ACC112 (cell line): ENCODE results near the gene ALG12.

Experiments
- H2AFZ ChIP-seq: fragments of 200-600 bp; sonication (generic); one replicate; pipeline ENCODE4 v1.6.0; 2017; ENCODE audit warnings: antibody characterized with exemption, low read length; ENCODE audit not compliant: unreplicated experiment
- H3K27ac ChIP-seq: fragments of 200-600 bp; sonication (generic); 2 replicates; pipeline ENCODE4 v1.5.1; 2014; ENCODE audit warnings: low read depth, mild to moderate bottlenecking, antibody characterized with exemption, low read length, moderate library complexity
- H3K27me3 ChIP-seq: fragments of 200-600 bp; sonication (generic); 2 replicates; pipeline ENCODE4 v1.6.1; 2014; ENCODE audit warnings: mild to moderate bottlenecking, antibody characterized with exemption, low read length, moderate library complexity, mixed read lengths; ENCODE audit not compliant: insufficient read depth
- H3K36me3 ChIP-seq: fragments of 200-600 bp; sonication (generic); 2 replicates; pipeline ENCODE4 v1.6.1; 2016; ENCODE audit warnings: mild to moderate bottlenecking, antibody characterized with exemption, low read length, moderate library complexity, mixed read lengths; ENCODE audit not compliant: insufficient read depth
- H3K4me1 ChIP-seq: fragments of 200-600 bp; sonication (generic); one replicate; pipeline ENCODE4 v1.6.1; 2016; ENCODE audit warnings: low read length, mixed read lengths; ENCODE audit not compliant: insufficient read depth, unreplicated experiment, control insufficient read depth
- H3K4me3 ChIP-seq: fragments of 200-600 bp; sonication (generic); 2 replicates; pipeline ENCODE4 v1.5.1; 2014; ENCODE audit warnings: mild to moderate bottlenecking, low read depth, low read length
- H3K79me2 ChIP-seq: fragments of 200-600 bp; sonication (generic); one replicate; pipeline ENCODE4 v1.6.0; 2016; ENCODE audit warnings: low read length; ENCODE audit not compliant: control insufficient read depth, unreplicated experiment, insufficient read depth

Gene ALG12

DNA sequence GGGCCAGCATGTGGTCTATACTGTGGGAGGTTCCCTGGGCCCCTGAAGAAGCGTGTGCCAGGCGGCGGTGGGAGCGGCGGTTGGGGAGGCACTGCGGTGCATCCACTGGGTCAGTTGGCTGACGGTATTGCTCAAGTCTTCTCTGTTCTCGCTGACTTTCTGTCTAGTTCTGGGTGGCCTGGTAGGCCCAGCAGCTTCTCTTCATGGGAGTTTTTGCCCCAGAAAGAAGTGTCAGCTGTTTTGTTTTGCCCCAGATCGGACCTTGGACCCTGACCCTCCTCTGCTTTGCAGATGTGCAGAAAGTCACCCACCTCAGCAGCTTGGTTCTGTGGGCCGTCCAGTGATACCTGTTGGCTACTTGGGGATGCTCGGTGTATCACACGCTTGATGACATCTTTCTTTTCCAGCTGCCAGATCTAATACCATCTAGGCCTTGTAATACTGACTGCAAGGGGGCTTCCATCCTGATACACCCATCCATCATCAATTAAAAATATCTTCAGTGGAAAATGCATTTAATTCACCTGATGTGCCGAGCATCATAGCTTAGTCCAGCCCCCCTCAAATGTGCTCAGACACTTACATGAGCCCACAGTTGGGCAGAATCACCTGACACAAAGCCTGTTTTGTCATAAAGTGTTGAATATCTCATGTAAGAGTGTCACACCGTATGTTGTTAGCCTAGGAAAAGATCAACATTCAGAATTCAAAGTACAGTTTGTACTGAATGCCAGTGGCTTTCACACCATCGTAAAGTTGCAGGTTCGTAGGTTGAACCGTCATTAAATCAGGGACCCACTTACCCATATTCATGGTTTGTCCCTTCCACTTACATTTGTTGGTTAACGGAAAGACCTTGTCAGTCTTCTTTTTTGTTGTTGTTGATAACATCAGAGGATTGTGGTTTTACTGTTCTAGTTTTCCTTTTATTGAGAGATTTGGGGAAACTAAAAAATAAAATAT lies 50.7 kb downstream of the ALG12 start:
- Histone ChIP-seq H3K27me3 (no peaks in the 10 kb centered on the region), H3K4me1 (no peaks in the 10 kb centered on the region), H3K36me3 (peaks cover 9% of the 10 kb centered on the region; the same call in 1 of the 2 replicates), H3K4me3 (no peak overlapping the region), H3K79me2 (peaks cover 67% of the 10 kb centered on the region), H3K27ac (no peak overlapping the region), H2AFZ (no peak overlapping the region)

DNA sequence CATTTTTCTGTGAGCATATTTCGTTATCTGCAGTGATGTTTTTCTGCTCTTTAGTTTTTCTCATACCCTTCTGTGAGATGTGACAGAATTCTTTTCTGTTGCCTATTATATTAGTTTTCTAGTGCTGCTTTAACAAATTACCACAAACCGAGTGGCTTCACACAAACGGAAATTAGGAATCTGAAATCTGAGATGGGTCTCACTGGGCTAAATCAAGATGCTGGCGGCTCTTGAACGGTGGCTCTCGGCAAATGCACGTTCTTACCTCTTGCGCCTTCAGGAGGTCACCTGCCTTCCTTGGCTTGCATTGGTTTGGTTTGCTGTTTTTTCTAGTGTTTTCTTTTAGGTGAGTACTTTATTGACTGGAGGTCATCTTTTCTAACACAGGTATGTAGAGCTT lies 51.6 kb downstream of the ALG12 start:
- Histone ChIP-seq H2AFZ (no peak overlapping the region), H3K27ac (no peak overlapping the region), H3K4me3 (no peak overlapping the region), H3K27me3 (no peaks in the 10 kb centered on the region), H3K36me3 (peaks cover 9% of the 10 kb centered on the region; the same call in 1 of the 2 replicates), H3K79me2 (peaks cover 70% of the 10 kb centered on the region), H3K4me1 (no peaks in the 10 kb centered on the region)

DNA sequence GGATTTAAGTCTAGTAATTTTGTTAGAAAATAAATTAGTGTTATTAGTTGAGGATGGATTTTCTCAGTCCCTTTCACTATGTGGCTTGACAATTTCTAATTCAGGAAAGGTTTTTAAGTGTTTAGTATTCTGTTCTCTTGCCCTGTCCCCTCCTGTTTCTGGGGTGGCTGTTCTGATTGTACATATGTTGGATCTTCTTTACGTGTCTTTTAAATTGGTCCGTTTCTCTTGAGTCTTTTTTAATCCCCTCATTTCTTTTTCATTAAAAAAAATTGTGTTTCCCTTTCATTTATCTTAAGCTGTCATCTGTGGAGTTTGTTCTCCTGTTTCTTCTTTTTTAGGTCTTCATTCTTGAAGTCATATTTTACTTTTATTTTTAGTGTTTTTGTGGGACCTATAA lies 52.1 kb downstream of the ALG12 start:
- Histone ChIP-seq H3K79me2 (peaks cover 76% of the 10 kb centered on the region), H3K36me3 (peaks cover 9% of the 10 kb centered on the region; the same call in 1 of the 2 replicates), H3K27me3 (no peaks in the 10 kb centered on the region), H3K4me1 (no peaks in the 10 kb centered on the region), H3K4me3 (no peak overlapping the region), H3K27ac (no peak overlapping the region), H2AFZ (no peak overlapping the region)

DNA sequence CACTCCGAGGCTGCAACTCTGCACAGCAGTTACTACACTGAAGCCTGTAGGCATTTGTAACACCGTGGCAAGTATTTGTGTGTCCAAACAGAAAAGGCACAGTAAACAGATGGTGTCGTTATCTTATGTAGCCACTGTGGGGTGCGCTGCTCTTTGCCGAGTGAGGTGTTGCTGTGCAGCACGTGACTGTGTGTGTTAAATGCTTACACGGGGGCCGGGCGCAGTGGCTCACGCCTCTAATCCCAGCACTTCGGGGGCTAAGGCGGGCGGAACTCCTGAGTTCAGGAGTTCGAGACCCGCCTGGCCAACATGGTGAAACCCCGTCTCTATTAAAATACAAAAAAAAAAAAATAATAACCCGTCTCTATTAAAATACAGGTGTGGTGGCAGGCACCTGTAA lies 53.1 kb downstream of the ALG12 start:
- Histone ChIP-seq H3K4me3 (no peak overlapping the region), H3K27me3 (no peaks in the 10 kb centered on the region), H2AFZ (no peak overlapping the region), H3K36me3 (peaks cover 9% of the 10 kb centered on the region; the same call in 1 of the 2 replicates), H3K79me2 (peaks cover 73% of the 10 kb centered on the region), H3K27ac (no peak overlapping the region), H3K4me1 (no peaks in the 10 kb centered on the region)

DNA sequence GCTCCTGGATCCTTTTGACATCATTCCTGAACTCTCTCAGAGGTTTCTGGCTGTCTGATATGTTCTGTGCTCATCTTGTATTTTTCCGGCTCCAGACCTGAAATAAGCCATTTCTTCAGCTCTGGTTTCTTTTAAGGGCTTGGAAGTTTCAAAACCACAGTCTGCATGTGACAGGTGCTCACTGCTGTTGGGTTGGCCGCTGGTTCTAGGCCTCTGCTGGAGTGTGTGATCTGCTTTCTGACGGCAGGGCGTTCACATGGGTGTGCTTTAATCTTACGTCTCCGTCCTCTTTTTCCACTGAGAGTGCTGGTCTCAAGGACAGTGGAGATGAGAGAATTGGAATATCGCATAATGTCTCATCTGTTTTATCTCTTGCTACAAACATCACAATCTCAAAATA lies 54.3 kb downstream of the ALG12 start:
- H3K4me3 ChIP-seq = no peak overlapping the region
- no peak overlapping the region for H2AFZ ChIP-seq
- H3K79me2 ChIP-seq = peaks cover 66% of the 10 kb centered on the region
- H3K27ac ChIP-seq = no peak overlapping the region
- H3K27me3 ChIP-seq = no peaks in the 10 kb centered on the region
- H3K36me3 ChIP-seq = peaks cover 5% of the 10 kb centered on the region; the same call in 1 of the 2 replicates
- H3K4me1 ChIP-seq = no peaks in the 10 kb centered on the region

DNA sequence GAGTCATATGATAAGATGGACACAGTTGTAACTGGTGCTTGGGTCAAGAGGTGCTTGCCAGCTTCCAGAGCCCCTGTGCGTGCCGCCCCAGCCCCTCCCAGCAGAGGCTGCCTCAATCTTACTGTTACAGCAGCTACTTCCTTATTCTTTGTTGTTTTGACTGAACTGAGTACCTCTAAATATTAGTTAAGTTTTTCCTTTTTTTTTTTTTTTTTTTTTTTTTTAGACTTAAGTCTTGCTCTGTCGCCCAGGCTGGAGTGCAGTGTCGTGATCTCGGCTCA lies 55.8 kb downstream of the ALG12 start:
- H3K27ac ChIP-seq = no peak overlapping the region
- H2AFZ ChIP-seq = no peak overlapping the region
- no peaks in the 10 kb centered on the region for H3K4me1 ChIP-seq
- H3K27me3 ChIP-seq = no peaks in the 10 kb centered on the region
- H3K36me3 ChIP-seq = no peaks in the 10 kb centered on the region
- H3K79me2 ChIP-seq = peaks cover 67% of the 10 kb centered on the region
- no peak overlapping the region for H3K4me3 ChIP-seq

DNA sequence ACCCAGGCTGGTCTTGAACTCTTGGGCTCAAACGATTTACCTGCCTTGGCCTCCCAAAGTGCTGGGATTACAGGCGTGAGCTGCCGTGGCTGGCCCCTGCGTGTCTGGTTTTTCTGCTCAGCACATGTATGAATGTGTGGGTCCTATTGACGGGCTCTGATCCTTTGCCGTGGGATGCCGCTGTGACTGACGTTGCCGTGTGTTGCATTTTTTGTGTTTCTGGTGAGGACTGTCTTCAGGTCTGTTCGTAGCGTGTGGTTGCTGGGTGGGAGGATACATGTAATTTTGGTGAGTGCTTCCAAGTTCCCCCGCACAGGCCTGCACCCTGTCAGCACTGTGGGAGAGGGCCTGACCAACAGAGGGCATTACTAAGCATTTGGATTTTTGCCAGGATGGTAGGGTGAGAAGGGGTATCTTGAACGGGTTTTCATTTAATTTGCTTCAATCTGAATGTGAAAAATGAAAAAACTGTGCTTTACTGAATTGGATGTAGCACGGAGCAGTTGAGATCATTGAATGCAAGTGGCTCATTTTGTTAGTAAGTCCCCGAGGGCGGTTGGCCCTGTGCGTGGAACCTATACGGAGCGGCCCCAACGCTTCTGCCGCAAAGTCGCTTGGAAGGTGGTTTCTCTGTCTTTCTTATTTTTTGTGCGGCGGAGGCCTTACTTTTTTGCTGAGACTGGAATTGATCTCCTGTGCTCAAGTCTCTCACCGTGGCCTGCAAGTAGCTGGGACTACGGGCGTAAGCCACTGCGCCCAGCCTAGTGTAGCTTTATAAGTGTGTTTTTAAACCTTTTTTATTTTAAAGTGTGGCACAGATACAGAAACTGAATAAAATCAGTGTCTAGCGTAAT lies 56.4 kb downstream of the ALG12 start:
- no peak overlapping the region for H3K4me3 ChIP-seq
- H3K27ac ChIP-seq = no peak overlapping the region
- H3K4me1 ChIP-seq = no peaks in the 10 kb centered on the region
- H3K79me2 ChIP-seq = peaks cover 67% of the 10 kb centered on the region
- H2AFZ ChIP-seq = no peak overlapping the region
- H3K27me3 ChIP-seq = no peaks in the 10 kb centered on the region
- no peaks in the 10 kb centered on the region for H3K36me3 ChIP-seq

DNA sequence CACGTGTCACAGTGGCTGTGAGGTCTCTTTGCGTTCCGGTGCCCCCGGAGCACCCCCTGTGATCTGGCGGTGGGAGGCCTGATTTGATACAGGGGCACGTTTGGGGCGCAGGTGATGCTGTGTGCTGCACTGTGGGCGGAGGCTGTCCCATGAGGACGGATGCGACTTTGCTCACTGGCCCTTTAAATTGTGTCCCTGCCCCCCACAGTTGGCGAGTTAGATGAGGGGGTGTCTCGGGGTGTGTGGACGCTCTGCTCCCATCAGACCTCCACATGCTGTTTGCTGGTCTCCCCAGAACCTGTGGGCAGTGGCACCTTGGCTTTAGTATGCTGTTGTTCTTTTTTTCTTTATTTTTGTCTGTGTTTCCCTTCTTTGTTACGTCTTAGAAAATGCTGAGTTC lies 59.4 kb downstream of the ALG12 start:
- no peak overlapping the region for H3K4me3 ChIP-seq
- no peaks in the 10 kb centered on the region for H3K4me1 ChIP-seq
- H3K27me3 ChIP-seq = no peaks in the 10 kb centered on the region
- H2AFZ ChIP-seq = no peak overlapping the region
- no peak overlapping the region for H3K27ac ChIP-seq
- H3K36me3 ChIP-seq = no peaks in the 10 kb centered on the region
- H3K79me2 ChIP-seq = peaks cover 72% of the 10 kb centered on the region

DNA sequence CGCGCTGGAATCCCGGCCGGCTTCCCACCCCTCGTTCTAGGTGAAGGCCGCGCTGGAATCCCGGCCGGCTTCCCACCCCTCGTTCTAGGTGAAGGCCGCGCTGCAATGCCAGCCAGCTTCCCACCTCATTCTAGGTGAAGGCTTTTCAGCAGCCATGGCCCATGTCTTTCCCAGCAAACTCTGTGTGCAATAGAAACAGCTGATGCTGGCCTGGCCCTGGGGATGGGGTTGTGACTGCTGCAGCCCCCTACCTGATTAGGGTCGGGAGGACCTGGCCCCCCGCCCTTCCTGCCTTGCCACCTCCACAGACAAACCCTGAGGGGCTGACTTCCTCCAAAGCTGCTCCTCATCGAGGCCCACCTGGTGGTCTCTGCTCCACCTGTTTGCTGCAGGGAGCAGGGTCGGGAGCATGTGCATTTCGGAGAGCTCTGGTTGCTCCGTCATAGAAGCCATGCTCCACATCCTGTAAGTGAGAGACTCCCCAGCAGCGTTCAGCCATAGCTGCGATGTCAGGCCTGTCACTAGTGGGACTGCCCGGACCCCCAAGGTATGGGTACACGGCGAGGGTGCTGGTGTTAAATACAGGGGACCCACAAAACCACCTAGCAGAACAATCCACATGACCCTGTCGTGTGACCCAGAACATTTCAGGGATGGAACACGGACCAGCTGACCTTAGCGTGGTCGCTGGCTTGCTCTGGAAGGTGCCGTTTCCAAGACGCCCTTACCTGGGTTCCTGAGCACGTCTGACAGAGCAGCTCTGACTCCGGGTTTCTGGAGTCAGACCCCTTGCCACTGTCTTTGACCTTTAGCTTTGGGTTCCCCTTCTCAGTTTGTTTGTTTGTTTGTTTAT lies 61.2 kb downstream of the ALG12 start:
- H3K4me3 ChIP-seq = no peak overlapping the region
- H3K27ac ChIP-seq = no peak overlapping the region
- H2AFZ ChIP-seq = no peak overlapping the region
- no peaks in the 10 kb centered on the region for H3K4me1 ChIP-seq
- H3K79me2 ChIP-seq = peaks cover 62% of the 10 kb centered on the region
- no peaks in the 10 kb centered on the region for H3K36me3 ChIP-seq
- no peaks in the 10 kb centered on the region for H3K27me3 ChIP-seq

DNA sequence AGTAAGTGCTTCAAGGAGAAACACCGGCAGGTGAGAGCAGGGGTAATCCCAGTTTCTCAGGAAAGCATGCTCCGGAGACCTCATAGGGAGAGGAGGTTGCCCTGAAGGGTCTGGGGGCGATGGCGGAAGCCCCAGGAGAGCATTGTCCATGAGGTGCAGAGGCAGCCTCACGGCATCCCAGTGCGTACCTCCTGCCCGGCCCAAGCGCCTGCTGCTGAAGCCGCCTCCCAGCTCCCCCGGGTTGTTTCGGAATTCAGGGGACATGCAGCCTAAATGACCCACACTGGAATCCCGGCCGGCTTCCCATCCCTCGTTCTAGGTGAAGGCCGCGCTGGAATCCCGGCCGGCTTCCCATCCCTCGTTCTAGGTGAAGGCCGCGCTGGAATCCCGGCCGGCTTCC lies 61.9 kb downstream of the ALG12 start:
- Histone ChIP-seq H3K36me3 (no peaks in the 10 kb centered on the region), H3K79me2 (peaks cover 55% of the 10 kb centered on the region), H3K4me3 (no peak overlapping the region; the same call in 1 of the 2 replicates), H3K4me1 (no peaks in the 10 kb centered on the region), H3K27me3 (no peaks in the 10 kb centered on the region), H2AFZ (no peak overlapping the region), H3K27ac (no peak overlapping the region)
